Liver (tissue), 3 donors: ENCODE results near the gene NEK6.

ENCODE experiments used
- CTCF ChIP-seq: fragments of 150-350 bp; IDR thresholded peaks from 2 replicates; pipeline ENCODE4 v1.5.1; 2017; ENCODE audit warnings: improper control_type of control experiment, low read depth, low read length; ENCODE audit not compliant: missing input control
- GABPA ChIP-seq, 2 donors: IDR thresholded peaks in 1 of 2; conservative IDR thresholded peaks in 1 of 2; 2 replicates each; pipeline ENCODE4 v1.6.1; 2016; ENCODE audit warnings: antibody characterized with exemption in 2 of 2, mild to moderate bottlenecking in 1 of 2, moderate library complexity in 1 of 2
- JUND ChIP-seq, 2 donors: IDR thresholded peaks; 2 replicates each; pipeline ENCODE4 v1.6.1; 2016; ENCODE audit warnings: antibody characterized with exemption in 2 of 2
- MAX ChIP-seq: IDR thresholded peaks from 2 replicates; pipeline ENCODE4 v1.6.1; 2016; ENCODE audit warnings: antibody characterized with exemption
- RAD21 ChIP-seq, 2 donors: IDR thresholded peaks; 2 replicates each; pipeline ENCODE4 v1.6.1; 2016; ENCODE audit warnings: antibody characterized with exemption in 2 of 2, mild to moderate bottlenecking in 2 of 2
- REST ChIP-seq: IDR thresholded peaks from 2 replicates; pipeline ENCODE4 v1.6.1; 2016; ENCODE audit warnings: antibody characterized with exemption, mild to moderate bottlenecking
- TAF1 ChIP-seq: conservative IDR thresholded peaks from 2 replicates; pipeline ENCODE4 v1.6.1; 2016; ENCODE audit warnings: antibody characterized with exemption, mild to moderate bottlenecking
- YY1 ChIP-seq: IDR thresholded peaks from 2 replicates; pipeline ENCODE4 v1.6.1; 2016; ENCODE audit warnings: antibody characterized with exemption, mild to moderate bottlenecking
- donor health status: healthy.
- donor health status: healthy.

GRCh38 chr9:124357721-124358361, 100.1 kb downstream of the NEK6 start:
- no peak for TF ChIP-seq CTCF
- no peak for TF ChIP-seq MAX
- no peak for TF ChIP-seq TAF1
- TF ChIP-seq JUND (IDR thresholded peaks at IDR 0.05) = no peak
- TF ChIP-seq GABPA (IDR thresholded peaks at IDR 0.05 in 1 of 2, conservative IDR thresholded peaks at IDR 0.05 in 1 of 2) = no peak
- TF ChIP-seq YY1 = no peak
- TF ChIP-seq RAD21 (IDR thresholded peaks at IDR 0.05) = no peak
- TF ChIP-seq REST = no peak
